GM23338 (cell line): ENCODE data around the gene PSMB5. TPM values are rescaled to one million over a fixed set of nuclear protein-coding genes. Genes with fewer than 3 reads are reported as not detected.

Experiments used
- ATAC-seq: fragments of 200-7000 bp; cut with Tn5 transposase; 3 replicates; pipeline ENCODE4 v1.9.1; 2020
- DNase-seq: peaks from one replicate; pipeline ENCODE4 v3.0.0-alpha.2; 2015; ENCODE audit warnings: low spot score
- H2AFZ ChIP-seq: fragments of 200-600 bp; sonication (generic); 2 replicates; pipeline ENCODE4 v1.8.0; 2016; ENCODE audit warnings: antibody characterized with exemption, mild to moderate bottlenecking, moderate library complexity
- H3F3A ChIP-seq: fragments of 200-600 bp; sonication (generic); replicated peaks from 2 replicates; pipeline ENCODE4 v1.8.0; 2017; ENCODE audit warnings: antibody characterized with exemption, mixed run types, low read depth
- H3K27ac ChIP-seq: fragments of 200-600 bp; sonication (generic); 2 replicates; pipeline ENCODE4 v1.6.1; 2016; ENCODE audit warnings: low read depth
- H3K27me3 ChIP-seq: fragments of 200-600 bp; sonication (generic); 2 replicates; pipeline ENCODE4 v1.8.0; 2016; ENCODE audit warnings: mild to moderate bottlenecking, mixed run types, moderate library complexity; ENCODE audit not compliant: insufficient read depth
- H3K36me3 ChIP-seq: fragments of 200-600 bp; sonication (generic); 2 replicates; pipeline ENCODE4 v1.8.0; 2016; ENCODE audit warnings: mild to moderate bottlenecking; ENCODE audit not compliant: insufficient read depth
- H3K4me1 ChIP-seq: fragments of 200-600 bp; sonication (generic); 2 replicates; pipeline ENCODE4 v1.8.0; 2016; ENCODE audit warnings: mild to moderate bottlenecking, moderate library complexity; ENCODE audit not compliant: insufficient read depth
- H3K4me2 ChIP-seq: fragments of 200-600 bp; sonication (generic); 2 replicates; pipeline ENCODE4 v1.7.1; 2017; ENCODE audit warnings: mixed run types
- H3K4me3 ChIP-seq: fragments of 200-600 bp; sonication (generic); 2 replicates; pipeline ENCODE4 v1.6.1; 2016; ENCODE audit warnings: mixed run types
- H3K79me2 ChIP-seq: fragments of 200-600 bp; sonication (generic); replicated peaks from 2 replicates; pipeline ENCODE4 v1.8.0; 2017; ENCODE audit warnings: mild to moderate bottlenecking; ENCODE audit not compliant: insufficient read depth
- H3K9me2 ChIP-seq: fragments of 200-600 bp; sonication (generic); 2 replicates; pipeline ENCODE4 v1.8.0; 2017; ENCODE audit not compliant: insufficient read depth
- H4K20me1 ChIP-seq: fragments of 200-600 bp; sonication (generic); replicated peaks from 2 replicates; pipeline ENCODE4 v1.8.0; 2017; ENCODE audit warnings: mild to moderate bottlenecking; ENCODE audit not compliant: insufficient read depth
- H3K27ac Mint-ChIP-seq: 2 replicates; pipeline ENCODE4 v1.8.0; 2020; ENCODE audit warnings: inconsistent platforms, mild to moderate bottlenecking, moderate library complexity, mixed read lengths
- H3K27me3 Mint-ChIP-seq: 3 replicates; pipeline ENCODE4 v1.8.0; 2022; ENCODE audit warnings: low read depth, mild to moderate bottlenecking, moderate library complexity, mixed read lengths, inconsistent platforms; ENCODE audit not compliant: insufficient read depth, poor library complexity
- H3K36me3 Mint-ChIP-seq: 3 replicates; pipeline ENCODE4 v1.8.0; 2021; ENCODE audit warnings: low read depth, mild to moderate bottlenecking, inconsistent platforms, moderate library complexity, mixed read lengths
- H3K4me1 Mint-ChIP-seq: 3 replicates; pipeline ENCODE4 v1.8.0; 2020; ENCODE audit warnings: mild to moderate bottlenecking, inconsistent platforms, mixed read lengths
- H3K4me3 Mint-ChIP-seq: 3 replicates; pipeline ENCODE4 v1.8.0; 2021; ENCODE audit warnings: moderate library complexity, mild to moderate bottlenecking, inconsistent platforms, mixed read lengths
- H3K9me3 Mint-ChIP-seq: 3 replicates; pipeline ENCODE4 v1.8.0; 2020; ENCODE audit warnings: moderate library complexity, mild to moderate bottlenecking, inconsistent platforms, mixed read lengths
- EZH2phosphoT487 ChIP-seq: fragments of 200-600 bp; sonication (generic); IDR thresholded peaks from one replicate; pipeline ENCODE4 v1.8.1; 2018; ENCODE audit warnings: antibody characterized with exemption; ENCODE audit not compliant: unreplicated experiment
- polyA plus RNA-seq: library from polyadenylated mRNA; unstranded; fragments of >200 nt; fragmentation: Nextera tagmentation; extraction: Ambion mirVana; gene quantifications from 2 replicates; pipeline ENCODE4 v1.2.1, GENCODE V29; 2016
- total RNA-seq: library from RNA; depleted of rRNA; stranded (reverse); fragments of >200 nt; shearing (Covaris generic); gene quantifications from 2 replicates; pipeline ENCODE4 v1.2.3, GENCODE V29; 2014
- TF ChIP-seq, protein P1 (sequence below): fragments of 250-450 bp; sonication (Bioruptor Pico); IDR thresholded peaks from 2 replicates; pipeline ENCODE4 v1.5.0; 2020; ENCODE audit warnings: mild to moderate bottlenecking, moderate library complexity

Gene PSMB5
- total and polyA plus RNA-seq, 2 experiments from 2014 or later: 265 to 341 TPM

DNA sequence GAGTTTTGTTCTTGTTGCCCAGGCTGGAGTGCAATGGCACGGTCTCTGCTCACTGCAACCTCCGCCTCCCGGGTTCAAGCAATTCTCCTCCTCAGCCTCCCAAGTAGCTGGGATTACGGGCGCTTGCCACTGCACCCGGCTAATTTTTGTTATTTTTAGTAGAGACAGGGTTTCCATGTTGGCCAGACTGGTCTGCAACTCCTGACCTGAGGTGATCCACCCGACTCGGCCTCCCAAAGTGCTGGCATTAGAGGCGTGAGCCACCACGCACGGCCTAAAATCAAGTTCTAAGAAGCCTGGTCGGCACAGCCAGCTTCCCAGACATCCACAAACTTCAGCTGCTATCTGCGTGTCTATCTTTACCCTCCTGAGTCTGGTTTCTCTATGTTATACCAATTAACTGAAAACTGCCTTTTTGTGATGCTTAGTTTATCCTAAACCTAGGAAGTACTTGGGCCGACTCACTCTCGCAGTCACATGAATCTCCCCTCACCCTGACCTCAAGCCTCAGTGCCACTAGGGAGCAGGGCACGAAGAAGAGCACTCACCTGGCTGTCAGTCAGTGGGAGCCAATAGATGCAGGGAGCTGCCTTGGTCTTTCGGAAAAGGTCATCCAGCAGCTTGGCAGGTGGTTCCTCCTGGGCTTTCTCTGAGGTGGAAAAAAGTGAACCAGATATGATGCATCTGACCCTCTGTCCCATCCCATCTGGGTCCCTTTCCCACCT lies 26.0 kb upstream of the PSMB5 start:
- no peak overlapping the region for H3K27ac Mint-ChIP-seq
- no peaks in the 10 kb centered on the region for H3K9me3 Mint-ChIP-seq
- H3K36me3 Mint-ChIP-seq: peaks cover 75% of the 10 kb centered on the region
- peaks cover 37% of the 10 kb centered on the region for H4K20me1 ChIP-seq
- H3K4me1 ChIP-seq: peaks cover 13% of the 10 kb centered on the region; the same call in 1 of the 2 replicates
- no peak overlapping the region for H2AFZ ChIP-seq
- H3K4me3 ChIP-seq: no peak overlapping the region
- TF ChIP-seq, protein P1, sequence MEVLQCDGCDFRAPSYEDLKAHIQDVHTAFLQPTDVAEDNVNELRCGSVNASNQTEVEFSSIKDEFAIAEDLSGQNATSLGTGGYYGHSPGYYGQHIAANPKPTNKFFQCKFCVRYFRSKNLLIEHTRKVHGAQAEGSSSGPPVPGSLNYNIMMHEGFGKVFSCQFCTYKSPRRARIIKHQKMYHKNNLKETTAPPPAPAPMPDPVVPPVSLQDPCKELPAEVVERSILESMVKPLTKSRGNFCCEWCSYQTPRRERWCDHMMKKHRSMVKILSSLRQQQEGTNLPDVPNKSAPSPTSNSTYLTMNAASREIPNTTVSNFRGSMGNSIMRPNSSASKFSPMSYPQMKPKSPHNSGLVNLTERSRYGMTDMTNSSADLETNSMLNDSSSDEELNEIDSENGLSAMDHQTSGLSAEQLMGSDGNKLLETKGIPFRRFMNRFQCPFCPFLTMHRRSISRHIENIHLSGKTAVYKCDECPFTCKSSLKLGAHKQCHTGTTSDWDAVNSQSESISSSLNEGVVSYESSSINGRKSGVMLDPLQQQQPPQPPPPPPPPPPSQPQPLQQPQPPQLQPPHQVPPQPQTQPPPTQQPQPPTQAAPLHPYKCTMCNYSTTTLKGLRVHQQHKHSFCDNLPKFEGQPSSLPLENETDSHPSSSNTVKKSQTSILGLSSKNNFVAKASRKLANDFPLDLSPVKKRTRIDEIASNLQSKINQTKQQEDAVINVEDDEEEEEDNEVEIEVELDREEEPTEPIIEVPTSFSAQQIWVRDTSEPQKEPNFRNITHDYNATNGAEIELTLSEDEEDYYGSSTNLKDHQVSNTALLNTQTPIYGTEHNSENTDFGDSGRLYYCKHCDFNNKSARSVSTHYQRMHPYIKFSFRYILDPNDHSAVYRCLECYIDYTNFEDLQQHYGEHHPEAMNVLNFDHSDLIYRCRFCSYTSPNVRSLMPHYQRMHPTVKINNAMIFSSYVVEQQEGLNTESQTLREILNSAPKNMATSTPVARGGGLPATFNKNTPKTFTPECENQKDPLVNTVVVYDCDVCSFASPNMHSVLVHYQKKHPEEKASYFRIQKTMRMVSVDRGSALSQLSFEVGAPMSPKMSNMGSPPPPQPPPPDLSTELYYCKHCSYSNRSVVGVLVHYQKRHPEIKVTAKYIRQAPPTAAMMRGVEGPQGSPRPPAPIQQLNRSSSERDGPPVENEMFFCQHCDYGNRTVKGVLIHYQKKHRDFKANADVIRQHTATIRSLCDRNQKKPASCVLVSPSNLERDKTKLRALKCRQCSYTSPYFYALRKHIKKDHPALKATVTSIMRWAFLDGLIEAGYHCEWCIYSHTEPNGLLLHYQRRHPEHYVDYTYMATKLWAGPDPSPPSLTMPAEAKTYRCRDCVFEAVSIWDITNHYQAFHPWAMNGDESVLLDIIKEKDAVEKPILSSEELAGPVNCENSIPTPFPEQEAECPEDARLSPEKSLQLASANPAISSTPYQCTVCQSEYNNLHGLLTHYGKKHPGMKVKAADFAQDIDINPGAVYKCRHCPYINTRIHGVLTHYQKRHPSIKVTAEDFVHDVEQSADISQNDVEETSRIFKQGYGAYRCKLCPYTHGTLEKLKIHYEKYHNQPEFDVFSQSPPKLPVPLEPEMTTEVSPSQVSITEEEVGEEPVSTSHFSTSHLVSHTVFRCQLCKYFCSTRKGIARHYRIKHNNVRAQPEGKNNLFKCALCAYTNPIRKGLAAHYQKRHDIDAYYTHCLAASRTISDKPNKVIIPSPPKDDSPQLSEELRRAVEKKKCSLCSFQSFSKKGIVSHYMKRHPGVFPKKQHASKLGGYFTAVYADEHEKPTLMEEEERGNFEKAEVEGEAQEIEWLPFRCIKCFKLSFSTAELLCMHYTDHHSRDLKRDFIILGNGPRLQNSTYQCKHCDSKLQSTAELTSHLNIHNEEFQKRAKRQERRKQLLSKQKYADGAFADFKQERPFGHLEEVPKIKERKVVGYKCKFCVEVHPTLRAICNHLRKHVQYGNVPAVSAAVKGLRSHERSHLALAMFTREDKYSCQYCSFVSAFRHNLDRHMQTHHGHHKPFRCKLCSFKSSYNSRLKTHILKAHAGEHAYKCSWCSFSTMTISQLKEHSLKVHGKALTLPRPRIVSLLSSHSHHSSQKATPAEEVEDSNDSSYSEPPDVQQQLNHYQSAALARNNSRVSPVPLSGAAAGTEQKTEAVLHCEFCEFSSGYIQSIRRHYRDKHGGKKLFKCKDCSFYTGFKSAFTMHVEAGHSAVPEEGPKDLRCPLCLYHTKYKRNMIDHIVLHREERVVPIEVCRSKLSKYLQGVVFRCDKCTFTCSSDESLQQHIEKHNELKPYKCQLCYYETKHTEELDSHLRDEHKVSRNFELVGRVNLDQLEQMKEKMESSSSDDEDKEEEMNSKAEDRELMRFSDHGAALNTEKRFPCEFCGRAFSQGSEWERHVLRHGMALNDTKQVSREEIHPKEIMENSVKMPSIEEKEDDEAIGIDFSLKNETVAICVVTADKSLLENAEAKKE (CRISPR knock-in tag): no peak
- peak; percentile 9 for TF ChIP-seq EZH2phosphoT487
- H3K36me3 ChIP-seq: peaks cover 46% of the 10 kb centered on the region
- H3K79me2 ChIP-seq: peaks cover 21% of the 10 kb centered on the region
- ATAC-seq (no peak), DNase-seq (no peak)
- H3K9me2 ChIP-seq: no peaks in the 10 kb centered on the region
- H3K27ac ChIP-seq: no peak overlapping the region
- H3K4me2 ChIP-seq: no peak overlapping the region
- no peak overlapping the region for H3K4me3 Mint-ChIP-seq
- H3F3A ChIP-seq: peaks cover 59% of the 10 kb centered on the region
- peaks cover 17% of the 10 kb centered on the region for H3K4me1 Mint-ChIP-seq
- peaks cover 4% of the 10 kb centered on the region; the same call in 1 of the 2 replicates for H3K27me3 ChIP-seq
- peaks cover 19% of the 10 kb centered on the region for H3K27me3 Mint-ChIP-seq
